ENCODE results near the gene HNRNPF.
"Not testable (repeated sequence)": the region's sequence is repeated elsewhere in the genome, so short reads cannot be mapped to it uniquely, and the experiment has no call there.

The HNRNPF gene

GRCh38 chr10:43396061-43396927, 12.7 kb downstream of the HNRNPF start:
- peak; percentile 74 to 91 (median 82) for DNase-seq

- no peak for DNase-seq
These were observed 13.4 kb downstream of the HNRNPF start for GRCh38 chr10:43395571-43396060.

GRCh38 chr10:43394868-43395267, 14.1 kb downstream of the HNRNPF start:
- DNase-seq = no peak

GRCh38 chr10:43393606-43394360, 15.2 kb downstream of the HNRNPF start:
- DNase-seq = peak; percentile 31 to 61 (median 51)

- not testable (repeated sequence) for DNase-seq
These were observed 15.8 kb downstream of the HNRNPF start for GRCh38 chr10:43393186-43393585.

- no peak for DNase-seq
These were observed 16.2 kb downstream of the HNRNPF start for GRCh38 chr10:43392748-43393147.

GRCh38 chr10:43391496-43391895, 17.5 kb downstream of the HNRNPF start:
- no peak for DNase-seq

GRCh38 chr10:43390759-43391158, 18.2 kb downstream of the HNRNPF start:
- peak; percentile 31 to 49 (median 42) for DNase-seq

GRCh38 chr10:43390333-43390732, 18.7 kb downstream of the HNRNPF start:
- no peak for DNase-seq

GRCh38 chr10:43389867-43390266, 19.1 kb downstream of the HNRNPF start:
- DNase-seq = no peak

- DNase-seq = no peak
These were observed 21.3 kb downstream of the HNRNPF start for GRCh38 chr10:43387678-43388032.

- DNase-seq = no peak
These were observed 21.9 kb downstream of the HNRNPF start for GRCh38 chr10:43386981-43387677.

GRCh38 chr10:43386549-43386948, 22.4 kb downstream of the HNRNPF start:
- no peak for DNase-seq

- DNase-seq = no peak
These were observed 23.5 kb downstream of the HNRNPF start for GRCh38 chr10:43385412-43386004.

- no peak for DNase-seq
These were observed 24.4 kb downstream of the HNRNPF start for GRCh38 chr10:43384252-43385221.

GRCh38 chr10:43383204-43383971, 25.6 kb downstream of the HNRNPF start:
- no peak for DNase-seq

- no peak for DNase-seq
These were observed 28.3 kb downstream of the HNRNPF start for GRCh38 chr10:43380610-43381222.

- DNase-seq = no peak
These were observed 31.5 kb downstream of the HNRNPF start for GRCh38 chr10:43377424-43377883.

- no peak for DNase-seq
These were observed 32.1 kb downstream of the HNRNPF start for GRCh38 chr10:43376828-43377423.
